Measurements from ENCODE around the gene LRRC45.

Gene LRRC45

DNA sequence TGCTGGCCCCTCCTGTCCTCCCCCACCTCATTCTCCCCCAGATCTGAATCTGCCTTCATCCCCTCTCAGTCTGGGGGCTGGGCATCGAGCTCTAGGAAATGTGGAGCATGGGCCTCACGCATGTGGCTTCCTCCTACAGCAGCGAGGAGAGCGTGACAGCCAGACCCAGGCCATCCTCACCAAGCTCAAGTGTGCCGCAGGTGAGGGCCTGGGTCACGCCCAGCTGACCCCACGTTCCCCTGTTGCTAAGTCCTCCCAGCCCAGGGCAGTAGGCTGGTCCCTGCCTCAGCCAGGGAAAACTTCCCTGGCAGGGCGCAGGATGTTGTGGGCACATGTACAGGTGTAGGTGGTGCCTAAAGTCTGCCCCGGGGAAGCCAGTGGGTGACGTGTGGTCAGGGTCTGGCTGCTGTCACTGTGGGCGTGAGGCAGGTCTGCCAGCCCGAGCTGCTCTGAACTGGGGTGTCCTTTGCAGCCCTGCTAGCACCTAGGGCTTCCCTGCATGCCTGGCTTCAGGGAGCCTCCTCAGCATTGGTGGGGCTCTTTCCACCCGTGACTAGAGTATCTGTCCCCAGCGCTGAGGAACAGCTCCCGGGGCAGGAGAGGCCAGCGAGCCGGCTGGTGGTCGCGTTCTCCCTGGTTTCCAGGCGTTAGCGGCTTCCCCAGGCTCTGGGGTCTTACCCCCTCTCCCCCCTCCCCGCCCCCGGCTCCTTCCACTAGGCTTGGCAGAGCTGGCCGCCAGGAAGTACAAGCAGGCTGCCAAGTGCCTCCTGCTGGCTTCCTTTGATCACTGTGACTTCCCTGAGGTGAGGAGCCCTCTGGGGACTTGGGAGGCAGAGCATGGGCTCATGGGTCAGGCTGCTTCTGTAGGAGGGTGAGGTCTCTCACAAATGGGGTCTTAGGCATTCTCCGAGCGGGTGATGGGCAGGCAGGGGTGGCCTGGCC, 32.2 kb downstream of the LRRC45 start:
- TF ChIP-seq GATA1 (IDR thresholded peaks at IDR 0.05; ENCODE audit: low read depth, low read length) (no peak), POLR2A (IDR thresholded peaks at IDR 0.05; ENCODE audit: low read length) (no peak)
- no peak for DNase-seq

DNA sequence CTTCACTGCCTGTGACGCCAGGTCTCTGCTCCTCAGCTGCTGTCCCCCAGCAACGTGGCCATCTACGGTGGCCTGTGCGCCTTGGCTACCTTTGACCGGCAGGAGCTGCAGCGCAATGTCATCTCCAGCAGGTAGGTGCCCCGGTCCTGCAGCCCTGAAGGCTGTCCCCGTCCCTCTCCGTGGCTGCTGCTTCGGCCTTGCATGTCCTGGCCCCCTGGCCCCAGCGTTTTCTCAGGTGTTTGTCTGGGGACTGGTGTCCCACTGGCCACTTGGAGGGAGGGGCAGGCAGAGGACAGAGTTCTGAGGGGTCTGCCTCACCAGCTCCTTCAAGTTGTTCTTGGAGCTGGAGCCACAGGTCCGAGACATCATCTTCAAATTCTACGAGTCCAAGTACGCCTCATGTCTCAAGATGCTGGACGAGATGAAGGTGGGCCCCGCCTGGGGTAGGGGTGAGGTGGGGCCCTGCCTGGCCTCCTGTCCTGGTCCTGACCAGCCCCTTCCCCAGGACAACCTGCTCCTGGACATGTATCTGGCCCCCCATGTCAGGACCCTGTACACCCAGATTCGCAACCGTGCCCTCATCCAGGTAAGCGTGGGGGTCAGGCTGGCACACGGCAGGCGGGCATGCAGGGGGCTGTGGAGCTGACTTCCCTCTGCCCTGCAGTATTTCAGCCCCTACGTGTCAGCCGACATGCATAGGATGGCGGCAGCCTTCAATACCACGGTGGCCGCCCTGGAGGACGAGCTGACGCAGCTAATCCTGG, 33.0 kb downstream of the LRRC45 start:
- DNase-seq: no peak
- TF ChIP-seq GATA1 (IDR thresholded peaks at IDR 0.05; ENCODE audit: low read depth, low read length) (no peak), POLR2A (IDR thresholded peaks at IDR 0.05; ENCODE audit: low read length) (no peak)

DNA sequence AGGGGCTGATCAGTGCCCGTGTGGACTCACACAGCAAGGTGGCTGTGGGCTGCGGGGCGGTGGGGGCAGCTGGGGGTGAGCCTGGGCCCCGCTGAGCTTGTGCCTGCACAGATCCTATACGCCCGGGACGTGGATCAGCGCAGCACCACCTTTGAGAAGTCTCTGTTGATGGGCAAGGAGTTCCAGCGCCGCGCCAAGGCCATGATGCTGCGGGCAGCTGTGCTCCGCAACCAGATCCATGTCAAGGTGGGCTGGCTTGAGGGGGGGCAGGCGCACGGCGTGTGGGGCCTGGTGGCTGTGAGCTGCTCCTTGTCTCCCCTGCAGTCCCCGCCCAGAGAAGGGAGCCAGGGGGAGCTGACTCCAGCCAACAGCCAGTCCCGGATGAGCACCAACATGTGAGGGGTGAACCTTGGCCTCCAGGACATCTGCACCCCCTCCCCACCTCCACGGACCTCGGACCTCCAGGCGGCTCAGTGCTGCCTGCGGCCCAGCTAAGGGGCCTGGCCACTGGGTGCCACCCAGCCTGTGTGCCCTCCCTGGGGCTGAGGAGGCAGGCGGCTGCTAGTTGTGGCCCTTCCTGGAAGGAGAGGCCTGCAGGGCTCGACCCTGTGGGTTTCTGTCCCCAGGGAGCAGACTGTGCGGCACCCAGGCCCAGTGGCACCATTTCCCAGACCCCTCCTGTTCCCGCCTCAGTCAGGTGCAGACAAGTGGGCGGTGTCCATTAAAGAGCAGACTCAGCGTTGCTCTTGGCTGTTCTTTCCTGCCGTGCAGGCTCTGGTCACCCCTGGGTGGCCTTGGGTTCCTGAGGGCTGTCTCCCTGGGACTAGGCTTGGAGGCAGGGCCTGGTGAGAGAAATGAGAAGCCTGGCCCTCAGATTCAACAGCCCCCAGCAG, 33.9 kb downstream of the LRRC45 start:
- TF ChIP-seq POLR2A (IDR thresholded peaks at IDR 0.05; ENCODE audit: low read length) (no peak), GATA1 (IDR thresholded peaks at IDR 0.05; ENCODE audit: low read depth, low read length) (no peak)
- DNase-seq: no peak

DNA sequence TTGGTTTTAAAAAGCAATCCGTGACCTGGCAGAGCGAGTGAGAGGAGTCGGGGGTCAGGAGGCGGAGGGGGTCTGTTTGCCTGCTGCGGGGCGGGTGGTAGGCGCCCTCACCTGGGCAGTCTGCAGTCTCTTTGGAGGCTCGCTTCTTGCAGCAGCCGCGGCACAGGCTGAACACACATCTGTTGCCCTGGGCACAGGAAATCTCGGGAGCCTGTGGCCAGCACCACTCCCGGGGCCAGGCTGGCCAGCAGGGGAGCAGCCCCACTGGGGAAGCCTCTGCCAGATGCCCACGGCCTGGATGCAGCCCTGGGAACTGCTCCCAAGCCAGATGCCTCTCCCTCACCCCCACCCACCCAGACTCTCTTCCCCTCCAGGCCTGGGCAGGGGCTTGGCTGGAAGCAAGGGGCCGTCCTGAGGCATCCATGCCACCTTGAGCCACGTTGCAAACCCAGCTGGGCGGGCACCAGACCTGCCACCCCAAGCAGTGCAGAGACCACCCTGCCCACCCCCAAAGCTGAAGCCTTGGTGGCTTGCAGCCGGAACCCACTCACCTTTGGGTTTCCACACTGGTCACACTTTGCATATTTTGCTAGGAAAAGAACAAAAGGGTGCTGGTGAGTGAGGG, 35.2 kb downstream of the LRRC45 start:
- TF ChIP-seq GATA1 (IDR thresholded peaks at IDR 0.05; ENCODE audit: low read depth, low read length): no peak
- TF ChIP-seq POLR2A (IDR thresholded peaks at IDR 0.05; ENCODE audit: low read length): no peak
- DNase-seq: no peak

DNA sequence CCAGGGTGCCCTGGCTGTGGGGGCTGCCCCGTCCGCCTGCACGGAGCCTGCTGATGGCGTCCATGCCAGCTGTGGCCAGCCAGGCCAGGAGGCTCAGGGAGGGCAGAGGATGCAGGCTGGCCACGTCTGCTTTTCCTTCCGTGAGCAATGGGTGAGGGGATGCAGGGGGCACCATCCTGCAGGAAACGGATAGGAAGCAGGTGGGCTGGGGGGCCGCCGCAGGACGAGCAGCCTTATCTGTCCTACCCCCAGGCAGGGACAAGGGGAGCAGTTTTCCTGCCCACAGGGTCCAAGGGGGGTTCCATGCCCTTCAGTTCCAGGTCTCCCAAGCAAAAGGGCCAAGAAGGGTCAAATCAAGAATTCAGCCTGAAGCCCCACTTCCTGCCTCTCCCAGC, 35.7 kb downstream of the LRRC45 start:
- no peak for DNase-seq

DNA sequence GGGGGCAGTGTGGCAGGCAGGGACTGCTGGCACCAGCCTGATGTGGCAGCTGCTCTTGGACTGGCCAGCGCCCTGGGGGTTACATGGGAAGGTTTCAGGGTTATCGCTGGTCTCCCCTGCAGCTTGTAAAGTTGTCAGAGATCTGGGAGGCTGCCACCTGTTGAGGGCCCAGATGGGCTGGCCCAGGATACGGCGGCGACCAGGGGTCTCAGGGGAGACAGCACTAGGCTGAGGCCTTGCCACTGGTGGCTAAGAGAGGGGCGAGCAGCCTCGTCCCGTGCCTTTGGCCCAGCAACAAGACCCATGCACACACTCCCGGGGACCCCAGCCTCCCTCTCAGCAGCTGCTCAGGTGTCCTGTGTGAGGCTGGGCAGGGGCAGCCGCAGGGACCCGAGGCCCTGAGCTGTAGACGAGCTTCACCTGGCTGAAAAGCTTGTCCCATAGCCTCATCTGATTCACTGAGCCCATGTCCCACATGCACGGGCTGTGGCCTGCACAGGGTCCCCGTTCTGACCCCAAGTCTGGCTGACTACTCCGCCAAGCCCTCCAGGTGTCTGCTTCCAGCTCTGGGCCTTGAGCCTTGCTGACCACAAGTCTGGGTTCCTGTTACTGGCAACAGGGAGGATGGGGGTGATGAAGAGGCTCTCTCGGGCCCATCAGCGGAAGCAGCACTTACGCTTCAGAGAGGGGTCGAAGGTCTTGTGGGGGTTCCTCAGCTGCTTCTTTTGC, 36.3 kb downstream of the LRRC45 start:
- TF ChIP-seq GATA1 (IDR thresholded peaks at IDR 0.05; ENCODE audit: low read depth, low read length) (no peak), POLR2A (IDR thresholded peaks at IDR 0.05; ENCODE audit: low read length) (no peak)
- DNase-seq: no peak

More for the DNA sequence above, 35.7 kb downstream of the LRRC45 start:
- no peak for TF ChIP-seq GATA1 (IDR thresholded peaks at IDR 0.05; ENCODE audit: low read depth, low read length)
- TF ChIP-seq POLR2A (IDR thresholded peaks at IDR 0.05; ENCODE audit: low read length): no peak

DNA sequence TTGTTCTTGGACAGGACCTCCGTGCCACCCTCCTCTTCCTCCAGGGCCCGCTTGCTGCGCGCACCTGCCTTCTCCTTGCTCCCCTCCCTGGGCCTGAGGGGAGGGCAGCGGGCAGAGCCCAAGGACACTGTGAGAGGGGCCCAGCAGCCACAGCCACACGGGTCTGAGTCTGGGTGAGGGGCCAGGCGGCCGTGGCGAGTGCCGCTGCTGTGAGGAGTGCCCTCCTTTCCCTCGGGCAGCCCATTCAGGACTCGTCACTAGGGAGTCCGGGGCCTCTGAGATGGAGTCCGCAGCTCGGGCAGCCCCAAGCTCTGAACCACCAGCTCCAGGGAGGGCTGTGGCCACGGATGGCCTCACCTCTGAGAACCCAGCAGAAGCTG, 36.9 kb downstream of the LRRC45 start:
- TF ChIP-seq GATA1 (IDR thresholded peaks at IDR 0.05; ENCODE audit: low read depth, low read length): no peak
- no peak for DNase-seq

DNA sequence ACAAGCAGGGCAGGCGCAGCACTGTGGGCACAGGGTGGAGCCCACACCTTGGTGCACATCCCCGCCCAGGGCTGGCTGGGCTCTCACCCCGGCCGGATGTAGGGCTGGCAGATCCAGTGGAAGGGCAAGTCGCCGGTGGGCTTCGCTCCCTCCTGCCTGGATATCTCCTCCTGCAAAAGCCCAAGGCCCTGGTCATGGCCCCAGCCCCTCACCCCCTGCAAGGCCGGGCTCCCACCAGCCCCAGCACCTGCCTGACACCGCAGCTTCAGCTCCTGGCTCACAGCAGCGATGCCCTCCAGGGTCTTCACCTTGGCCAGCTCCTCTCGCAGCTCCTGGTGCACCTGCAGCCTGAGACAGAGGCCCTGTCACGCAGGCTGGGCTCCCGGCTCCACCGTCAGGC, 37.5 kb downstream of the LRRC45 start:
- DNase-seq: no peak
- TF ChIP-seq GATA1 (IDR thresholded peaks at IDR 0.05; ENCODE audit: low read depth, low read length) (no peak), POLR2A (IDR thresholded peaks at IDR 0.05; ENCODE audit: low read length) (no peak)

DNA sequence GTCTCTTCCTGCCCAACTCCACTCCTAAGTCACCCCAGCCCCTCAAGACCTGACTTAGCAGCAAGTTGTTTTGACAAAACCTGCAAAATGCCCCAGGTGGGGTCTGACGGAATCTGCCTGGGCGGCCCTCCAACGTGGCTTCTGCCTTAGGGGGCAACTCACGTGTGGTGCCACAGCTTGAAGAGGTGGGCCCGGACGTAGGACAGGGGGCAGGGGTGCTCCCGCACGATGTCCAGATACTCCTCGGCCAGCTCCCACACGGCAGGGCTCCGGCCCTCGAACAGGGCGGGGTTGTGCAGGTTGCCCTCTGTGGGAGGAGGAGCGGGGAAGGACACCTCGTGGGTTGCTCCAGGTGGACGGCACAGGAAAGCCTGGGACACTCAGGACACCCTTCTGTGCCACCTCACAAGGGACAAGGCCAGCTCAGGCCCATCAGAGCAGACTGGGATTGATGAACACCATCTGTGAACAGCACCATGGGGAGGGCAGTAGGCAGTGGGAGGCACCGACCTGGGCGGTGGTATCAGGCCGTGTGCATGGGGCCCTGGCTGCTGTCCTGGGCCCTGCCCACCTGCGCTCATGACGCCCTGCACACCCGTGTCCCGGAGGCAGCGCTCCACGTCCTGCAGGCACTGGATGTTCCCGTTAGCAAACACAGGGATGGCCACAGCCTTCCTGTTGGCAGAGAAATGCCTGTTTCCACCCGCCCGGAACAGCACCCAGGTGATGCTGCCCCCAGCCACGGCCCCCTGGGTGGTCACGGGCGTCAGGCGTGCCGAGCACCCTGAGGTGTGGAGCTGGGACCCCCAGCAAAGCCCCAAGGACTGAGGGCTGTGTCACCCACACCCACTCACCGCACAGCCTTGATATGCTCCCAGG, 38.2 kb downstream of the LRRC45 start:
- no peak for TF ChIP-seq POLR2A (IDR thresholded peaks at IDR 0.05; ENCODE audit: low read length)
- DNase-seq: no peak

DNA sequence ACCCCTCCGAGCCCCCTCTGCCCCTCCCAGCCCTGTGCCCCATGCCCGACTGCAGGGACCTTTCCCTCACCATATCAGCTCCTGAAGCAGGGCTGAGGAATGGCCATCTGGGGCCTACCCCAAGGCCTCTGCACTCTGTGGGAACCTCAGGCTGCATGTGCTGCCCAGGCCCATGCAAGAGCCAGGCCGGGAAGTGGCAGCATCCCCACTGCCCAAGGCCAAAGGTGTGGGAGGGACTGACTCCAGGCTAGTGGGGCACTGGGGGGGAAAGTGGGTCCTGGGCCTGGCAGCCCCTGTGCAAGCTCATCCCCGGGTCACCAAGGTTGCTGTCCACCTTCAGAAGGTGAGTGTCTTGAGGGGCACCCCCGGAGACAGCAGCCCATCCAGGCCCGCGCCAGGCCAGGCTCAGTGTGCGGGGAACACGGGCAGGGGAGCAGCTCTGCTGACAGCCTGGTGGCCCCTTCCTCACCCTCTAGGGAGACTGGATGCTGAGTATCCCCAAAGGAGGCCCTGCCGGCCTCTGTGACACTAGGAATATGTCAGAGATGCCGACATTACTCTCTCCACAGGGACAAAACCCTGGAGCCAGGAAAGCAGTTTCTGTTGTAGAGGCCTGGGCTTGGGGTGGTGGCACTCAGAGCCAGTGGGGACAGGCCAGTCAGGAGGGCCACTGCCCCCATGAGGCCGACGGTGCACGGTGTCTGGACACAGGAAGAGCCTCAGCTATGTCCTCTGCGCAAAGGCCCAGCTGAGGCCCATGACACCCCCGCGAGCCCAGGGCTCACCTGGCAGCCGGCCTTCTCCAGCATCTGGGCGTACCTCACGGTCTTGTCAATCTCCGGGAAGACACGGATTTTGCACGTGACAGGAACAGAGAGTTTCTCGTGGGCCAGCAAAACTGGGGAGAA, 39.2 kb downstream of the LRRC45 start:
- DNase-seq: no peak
- TF ChIP-seq GATA1 (IDR thresholded peaks at IDR 0.05; ENCODE audit: low read depth, low read length): no peak
- no peak for TF ChIP-seq POLR2A (IDR thresholded peaks at IDR 0.05; ENCODE audit: low read length)

DNA sequence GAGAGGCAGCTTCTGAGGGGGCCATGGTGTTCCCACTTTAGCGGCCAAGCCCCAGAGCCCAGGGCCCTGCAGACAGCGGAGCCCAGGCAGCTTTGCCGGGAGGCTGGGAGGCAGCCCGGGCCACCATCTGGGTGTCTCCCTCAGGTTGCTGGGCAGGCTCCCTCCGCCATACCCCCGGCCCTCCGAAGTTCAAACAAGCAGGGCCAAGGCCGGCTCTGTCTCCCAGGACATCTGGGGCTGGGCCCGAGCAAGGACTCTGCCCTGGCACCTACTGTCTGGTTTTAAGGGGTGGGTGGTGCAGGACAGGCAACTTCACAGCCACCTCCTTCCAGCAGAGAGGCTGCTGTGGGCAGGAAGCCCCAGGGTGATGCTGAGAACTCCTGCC, 39.9 kb downstream of the LRRC45 start:
- no peak for DNase-seq
- no peak for TF ChIP-seq POLR2A (IDR thresholded peaks at IDR 0.05; ENCODE audit: low read length)
- TF ChIP-seq GATA1 (IDR thresholded peaks at IDR 0.05; ENCODE audit: low read depth, low read length): no peak
